ENCODE measurements around the gene TFF1.

The TFF1 gene

GRCh38 chr21:42350318-42350910 is 15.9 kb downstream of the TFF1 start:
- ATAC-seq: no peak
- no peak for TF ChIP-seq ZC3H10 (CRISPR knock-in tag; IDR thresholded peaks at IDR 0.05)
- no peak for TF ChIP-seq TSHZ2 (CRISPR knock-in tag; IDR thresholded peaks at IDR 0.05)
- no peak for TF ChIP-seq POU6F1 (CRISPR knock-in tag; IDR thresholded peaks at IDR 0.05; ENCODE audit: borderline replicate concordance, low read depth)
- TF ChIP-seq RARB (CRISPR knock-in tag; IDR thresholded peaks at IDR 0.05): no peak

GRCh38 chr21:42349420-42350317 is 16.7 kb downstream of the TFF1 start:
- ATAC-seq: no peak
- TF ChIP-seq ZFP3 (CRISPR knock-in tag; IDR thresholded peaks at IDR 0.05) (no peak), ESRRG (CRISPR knock-in tag; IDR thresholded peaks at IDR 0.05) (no peak), TOX (CRISPR knock-in tag; IDR thresholded peaks at IDR 0.05; ENCODE audit: borderline replicate concordance) (no peak), PATZ1 (CRISPR knock-in tag; IDR thresholded peaks at IDR 0.05; ENCODE audit: borderline replicate concordance) (no peak), TSHZ2 (CRISPR knock-in tag; IDR thresholded peaks at IDR 0.05) (no peak), ISL1 (CRISPR knock-in tag; IDR thresholded peaks at IDR 0.05) (no peak), ARNTL (CRISPR knock-in tag; IDR thresholded peaks at IDR 0.05; ENCODE audit: borderline replicate concordance, low read depth) (no peak), SNAI2 (CRISPR knock-in tag; IDR thresholded peaks at IDR 0.05) (no peak), OSR1 (CRISPR knock-in tag; IDR thresholded peaks at IDR 0.05) (no peak), POU6F1 (CRISPR knock-in tag; IDR thresholded peaks at IDR 0.05; ENCODE audit: borderline replicate concordance, low read depth) (no peak), GLIS3 (CRISPR knock-in tag; IDR thresholded peaks at IDR 0.05) (no peak), ZC3H10 (CRISPR knock-in tag; IDR thresholded peaks at IDR 0.05) (no peak), RARB (CRISPR knock-in tag; IDR thresholded peaks at IDR 0.05) (no peak), CSRNP3 (CRISPR knock-in tag; IDR thresholded peaks at IDR 0.05) (no peak), ZNF8 (CRISPR knock-in tag; IDR thresholded peaks at IDR 0.05) (no peak), ZNF565 (CRISPR knock-in tag; conservative IDR thresholded peaks at IDR 0.05; ENCODE audit: low read depth) (no peak), CSDC2 (CRISPR knock-in tag; IDR thresholded peaks at IDR 0.05) (no peak)

Measured in SK-N-SH treated with all-trans-retinoic acid at 6 μM for 48 hours (cell line).